ENCODE data around the gene CST11. TPM values are rescaled to one million over a fixed set of nuclear protein-coding genes. Genes with fewer than 3 reads are reported as not detected.

CST11 gene
- total RNA-seq, 4 donors from 2014 or later = not detected

DNA sequence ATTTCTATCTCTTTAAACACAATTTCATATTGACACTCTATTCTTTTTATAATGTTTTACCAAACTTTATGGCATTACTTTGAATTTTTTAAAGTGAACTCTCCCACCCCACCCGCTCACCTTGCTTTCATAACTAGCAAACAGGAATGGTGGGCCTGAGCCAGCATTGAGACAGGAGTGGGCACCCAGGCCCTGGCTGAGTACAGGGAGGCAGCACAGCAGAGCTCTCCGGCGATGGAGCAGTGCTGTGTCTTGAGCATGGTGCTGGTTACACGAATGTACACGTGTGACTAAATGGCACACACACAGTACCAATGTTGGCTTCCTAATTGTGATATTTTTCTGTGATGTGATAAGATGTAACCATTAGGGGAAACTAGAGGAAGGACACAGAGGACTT lies 4.5 kb downstream of the CST11 start:
- no peak for TF ChIP-seq POLR2A (IDR thresholded peaks at IDR 0.05)
- TF ChIP-seq, protein P1, sequence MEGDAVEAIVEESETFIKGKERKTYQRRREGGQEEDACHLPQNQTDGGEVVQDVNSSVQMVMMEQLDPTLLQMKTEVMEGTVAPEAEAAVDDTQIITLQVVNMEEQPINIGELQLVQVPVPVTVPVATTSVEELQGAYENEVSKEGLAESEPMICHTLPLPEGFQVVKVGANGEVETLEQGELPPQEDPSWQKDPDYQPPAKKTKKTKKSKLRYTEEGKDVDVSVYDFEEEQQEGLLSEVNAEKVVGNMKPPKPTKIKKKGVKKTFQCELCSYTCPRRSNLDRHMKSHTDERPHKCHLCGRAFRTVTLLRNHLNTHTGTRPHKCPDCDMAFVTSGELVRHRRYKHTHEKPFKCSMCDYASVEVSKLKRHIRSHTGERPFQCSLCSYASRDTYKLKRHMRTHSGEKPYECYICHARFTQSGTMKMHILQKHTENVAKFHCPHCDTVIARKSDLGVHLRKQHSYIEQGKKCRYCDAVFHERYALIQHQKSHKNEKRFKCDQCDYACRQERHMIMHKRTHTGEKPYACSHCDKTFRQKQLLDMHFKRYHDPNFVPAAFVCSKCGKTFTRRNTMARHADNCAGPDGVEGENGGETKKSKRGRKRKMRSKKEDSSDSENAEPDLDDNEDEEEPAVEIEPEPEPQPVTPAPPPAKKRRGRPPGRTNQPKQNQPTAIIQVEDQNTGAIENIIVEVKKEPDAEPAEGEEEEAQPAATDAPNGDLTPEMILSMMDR (IDR thresholded peaks at IDR 0.05 in 4 of 5, conservative IDR thresholded peaks at IDR 0.05 in 1 of 5) = no peak
- Histone ChIP-seq H3K27me3 (no peaks in the 10 kb centered on the region), H3K9me3 (no peaks in the 10 kb centered on the region), H3K36me3 (no peaks in the 10 kb centered on the region), H3K27ac (no peak overlapping the region), H3K4me1 (no peaks in the 10 kb centered on the region), H3K4me3 (no peak overlapping the region)
- in situ Hi-C loops (cut with MboI; ENCODE audit: low sequenced_read_pairs in 4 of 4) (loop anchor here (10.0 to 25.0 kb wide), 4 partner anchors 157 to 761 kb away; partner anchors contain the start of genes GGTLC1 (in 3 of the 4) and CST9 (in 1 of the 4)), intact Hi-C loops (cut with DNase I; ENCODE audit: low total_unique reads) (no loop called here)
- no peak for DNase-seq
- no peak for ATAC-seq

DNA sequence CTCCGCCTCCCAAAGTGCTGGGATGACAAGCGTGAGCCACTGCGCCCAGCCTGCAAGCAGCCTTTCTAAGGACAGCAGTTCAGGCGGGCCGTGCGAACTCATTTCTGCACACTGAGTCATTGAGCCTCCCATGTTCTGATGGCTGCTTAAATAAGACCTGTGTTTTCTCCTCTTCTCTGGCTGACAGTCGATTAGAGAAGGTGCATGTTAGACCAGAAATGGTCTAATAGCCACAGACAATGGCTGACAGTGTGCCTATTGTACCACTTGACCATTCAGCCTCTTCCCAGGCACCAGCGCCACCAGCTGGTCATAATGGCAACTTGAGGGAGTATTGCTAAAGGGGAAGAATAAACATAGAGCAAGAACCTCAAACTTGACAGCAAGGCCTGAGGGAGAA lies 6.2 kb downstream of the CST11 start:
- H3K27ac ChIP-seq = no peak overlapping the region
- intact Hi-C loops (cut with DNase I; ENCODE audit: low total_unique reads) = loop anchor here (2.0 kb wide), 1 partner anchor 98 kb away; no protein-coding TSS in a partner anchor
- no peaks in the 10 kb centered on the region for H3K36me3 ChIP-seq
- ATAC-seq (peak in 1 of 2 donors; percentile 57), DNase-seq (no peak)
- no peaks in the 10 kb centered on the region for H3K4me1 ChIP-seq
- in situ Hi-C loops (cut with MboI; ENCODE audit: low sequenced_read_pairs in 4 of 4) = loop anchor here (10.0 to 25.0 kb wide), 4 partner anchors 158 to 759 kb away; partner anchors contain the start of genes GGTLC1 (in 3 of the 4) and CST9 (in 1 of the 4)
- no peaks in the 10 kb centered on the region for H3K27me3 ChIP-seq
- H3K9me3 ChIP-seq = no peaks in the 10 kb centered on the region
- TF ChIP-seq POLR2A (IDR thresholded peaks at IDR 0.05) = no peak
- TF ChIP-seq, protein P1 (IDR thresholded peaks at IDR 0.05 in 4 of 5, conservative IDR thresholded peaks at IDR 0.05 in 1 of 5) = peak in 3 of 5 experiments; percentile 20 to 49 (median 43)
- H3K4me3 ChIP-seq = no peak overlapping the region

DNA sequence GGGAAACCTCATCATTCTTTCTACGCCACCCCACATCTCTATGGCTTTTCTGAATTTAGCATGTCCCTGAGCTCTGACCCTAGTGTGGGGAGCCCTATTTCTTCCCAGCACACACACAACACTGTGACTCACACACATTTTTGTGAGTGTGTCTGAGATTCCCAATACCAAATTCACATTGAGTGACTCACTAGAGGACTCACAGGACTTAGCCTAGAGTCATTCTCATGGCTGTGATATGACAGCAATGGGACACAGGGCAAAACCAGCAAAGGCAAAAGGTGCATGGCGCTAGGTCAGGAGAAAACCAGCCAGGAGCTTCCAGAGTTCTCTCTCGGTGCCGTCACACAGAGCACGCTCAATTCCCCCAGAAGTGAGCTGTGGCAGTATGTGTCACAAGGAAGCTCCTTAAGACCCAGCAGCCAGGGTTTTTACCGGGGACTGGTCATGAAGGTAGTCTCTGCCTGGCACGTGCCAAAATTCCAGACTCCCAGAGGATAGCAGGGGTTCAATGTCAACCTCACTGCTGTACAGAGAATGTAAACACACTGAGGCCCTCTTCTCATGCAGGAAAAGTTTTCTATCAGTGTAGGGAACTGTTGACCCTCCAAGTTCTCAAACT lies 7.0 kb downstream of the CST11 start:
- no peak for ATAC-seq
- DNase-seq = no peak
- Histone ChIP-seq H3K9me3 (no peaks in the 10 kb centered on the region), H3K27me3 (no peaks in the 10 kb centered on the region), H3K4me1 (no peaks in the 10 kb centered on the region), H3K36me3 (no peaks in the 10 kb centered on the region), H3K4me3 (no peak overlapping the region), H3K27ac (no peak overlapping the region)
- in situ Hi-C loops (cut with MboI; ENCODE audit: low sequenced_read_pairs in 4 of 4) (loop anchor here (10.0 to 25.0 kb wide), 4 partner anchors 159 to 758 kb away; partner anchors contain the start of genes GGTLC1 (in 3 of the 4) and CST9 (in 1 of the 4)), intact Hi-C loops (cut with DNase I; ENCODE audit: low total_unique reads) (loop anchor here (2.0 kb wide), 1 partner anchor 97 kb away; no protein-coding TSS in a partner anchor)
- TF ChIP-seq POLR2A (IDR thresholded peaks at IDR 0.05) = no peak
- TF ChIP-seq, protein P1 (IDR thresholded peaks at IDR 0.05 in 4 of 5, conservative IDR thresholded peaks at IDR 0.05 in 1 of 5) = no peak

DNA sequence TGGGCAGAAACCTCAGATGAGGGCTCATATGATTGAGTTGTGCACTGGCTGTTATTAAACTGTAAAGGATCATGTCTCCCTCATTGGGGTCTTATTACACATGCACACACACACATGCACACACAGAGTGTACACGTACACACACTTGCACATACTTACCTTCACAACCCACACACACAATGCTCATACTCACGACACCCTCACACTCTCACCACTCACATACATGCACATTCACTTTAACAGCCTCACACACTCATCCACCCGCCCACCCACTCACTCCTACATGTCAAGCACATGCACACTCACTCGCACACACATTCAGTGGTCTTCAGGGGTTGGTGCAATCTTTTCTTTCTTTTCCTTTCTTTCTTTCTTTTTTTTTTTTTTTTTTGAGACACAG lies 7.8 kb downstream of the CST11 start:
- in situ Hi-C loops (cut with MboI; ENCODE audit: low sequenced_read_pairs in 4 of 4) = loop anchor here (10.0 to 25.0 kb wide), 4 partner anchors 160 to 758 kb away; partner anchors contain the start of genes GGTLC1 (in 3 of the 4) and CST9 (in 1 of the 4)
- Histone ChIP-seq H3K36me3 (no peaks in the 10 kb centered on the region), H3K4me1 (no peaks in the 10 kb centered on the region), H3K27me3 (no peaks in the 10 kb centered on the region), H3K27ac (no peak overlapping the region), H3K9me3 (no peaks in the 10 kb centered on the region), H3K4me3 (no peak overlapping the region)
- intact Hi-C loops (cut with DNase I; ENCODE audit: low total_unique reads) = loop anchor here (5.0 kb wide), 3 partner anchors 162 to 552 kb away; partner anchors contain the start of gene CST9
- DNase-seq = no peak
- no peak for TF ChIP-seq POLR2A (IDR thresholded peaks at IDR 0.05)
- TF ChIP-seq, protein P1 (IDR thresholded peaks at IDR 0.05 in 4 of 5, conservative IDR thresholded peaks at IDR 0.05 in 1 of 5) = no peak
- no peak for ATAC-seq
